H1 (cell line): ENCODE results near the gene DIP2C. TPM values are rescaled to one million over a fixed set of nuclear protein-coding genes. Genes with fewer than 3 reads are reported as not detected.

ENCODE experiments used
- CTCF ChIA-PET: fragments of 300-600 bp; sonication (Branson Sonifier 250); formaldehyde crosslinking; loops from one replicate; lab custom pipeline; 2021; ENCODE audit not compliant: partially characterized antibody; lab: Charles Lee
- POLR2A ChIA-PET: fragments of 300-600 bp; sonication (Branson Sonifier 250); formaldehyde crosslinking; loops from one replicate; lab custom pipeline; 2021; ENCODE audit warnings: inconsistent platforms; ENCODE audit not compliant: partially characterized antibody; lab: Charles Lee
- DNase-seq, 2 experiments: peaks; one replicate each; pipeline versions ENCODE4 v3.0.0 to v3.0.0-alpha.2; 2010 to 2022; ENCODE audit warnings: low spot score in 2 of 2, low read depth in 1 of 2, mixed read lengths in 1 of 2
- FAIRE-seq: peaks from 2 replicates; lab custom pipeline; 2011; peaks lifted over from hg19 to GRCh38; lab: Jason Lieb, UNC
- H2AFZ ChIP-seq: 2 replicates; pipeline ENCODE4 v1.8.1; 2012; ENCODE audit warnings: low read length, inconsistent platforms
- H2AK5ac ChIP-seq: 2 replicates; pipeline ENCODE4 v1.6.1; 2013; ENCODE audit warnings: low read depth, low read length
- H2BK120ac ChIP-seq: replicated peaks from 2 replicates; pipeline ENCODE3; 2013; ENCODE audit warnings: low read depth, low read length, inconsistent platforms
- H2BK12ac ChIP-seq: 2 replicates; pipeline ENCODE4 v1.6.1; 2013; ENCODE audit warnings: low read depth, low read length
- H2BK15ac ChIP-seq: 2 replicates; pipeline ENCODE4 v1.6.1; 2013; ENCODE audit warnings: low read length
- H2BK20ac ChIP-seq: 2 replicates; pipeline ENCODE4 v1.6.1; 2013; ENCODE audit warnings: low read length
- H2BK5ac ChIP-seq: 2 replicates; pipeline ENCODE4 v1.6.1; 2013; ENCODE audit warnings: low read depth, low read length
- H3K14ac ChIP-seq: 2 replicates; pipeline ENCODE4 v1.6.1; 2013; ENCODE audit warnings: inconsistent platforms; ENCODE audit not compliant: insufficient read length
- H3K18ac ChIP-seq: 2 replicates; pipeline ENCODE4 v1.6.1; 2013; ENCODE audit warnings: low read length; ENCODE audit errors: extremely low read depth
- H3K23ac ChIP-seq: 2 replicates; pipeline ENCODE4 v1.6.1; 2013; ENCODE audit warnings: inconsistent platforms; ENCODE audit not compliant: insufficient read length
- H3K23me2 ChIP-seq: 2 replicates; pipeline ENCODE4 v1.6.1; 2013; ENCODE audit warnings: low read depth, low read length
- H3K27ac ChIP-seq: 2 replicates; pipeline ENCODE4 v1.6.1; 2011; ENCODE audit warnings: low read depth, low read length, inconsistent platforms
- H3K27me3 ChIP-seq, 4 experiments: replicated peaks in 1 of 4; 1 replicate in 1 of 4; 2 replicates in 3 of 4; pipeline versions ENCODE4 v1.6.1 to v1.8.1; 2011 to 2013; ENCODE audit warnings: low read length in 3 of 4, mild to moderate bottlenecking in 3 of 4, inconsistent platforms in 2 of 4, mixed read lengths in 2 of 4, moderate library complexity in 1 of 4; ENCODE audit not compliant: control insufficient read depth in 3 of 4, insufficient read depth in 3 of 4; ENCODE audit errors: extremely low read depth in 1 of 4
- H3K36me3 ChIP-seq, 4 experiments: 2 replicates each; pipeline versions ENCODE4 v1.6.1 to v1.8.1; 2011 to 2013; ENCODE audit warnings: mild to moderate bottlenecking in 4 of 4, low read length in 3 of 4, moderate library complexity in 2 of 4, control low read depth in 1 of 4, inconsistent platforms in 1 of 4; ENCODE audit not compliant: insufficient read depth in 4 of 4, control insufficient read depth in 2 of 4
- H3K4ac ChIP-seq: replicated peaks from 2 replicates; pipeline ENCODE3; 2013; ENCODE audit warnings: low read length, low read depth, mixed read lengths, inconsistent platforms; ENCODE audit not compliant: insufficient read length
- H3K4me1 ChIP-seq, 4 experiments: replicated peaks in 1 of 4; 1 replicate in 1 of 4; 2 replicates in 3 of 4; pipeline versions ENCODE4 v1.6.1 to v1.8.1; 2011 to 2013; ENCODE audit warnings: low read length in 3 of 4, inconsistent platforms in 2 of 4, mixed read lengths in 1 of 4; ENCODE audit not compliant: insufficient read depth in 4 of 4, control insufficient read depth in 3 of 4
- H3K4me2 ChIP-seq, 2 experiments: 2 replicates each; pipeline versions ENCODE4 v1.6.1 to v1.8.1; 2011 to 2013; ENCODE audit warnings: low read depth in 2 of 2, low read length in 2 of 2, control low read depth in 1 of 2, inconsistent platforms in 1 of 2, mild to moderate bottlenecking in 1 of 2; ENCODE audit not compliant: insufficient read depth in 1 of 2
- H3K4me3 ChIP-seq, 4 experiments: fragments of 200-600, 300-600 bp in 1 of 4; sonication (generic), shearing (Covaris generic), sonication (Bioruptor Twin) in 1 of 4; 2 replicates each; pipeline versions ENCODE4 v1.5.1 to v1.8.1; 2011 to 2016; ENCODE audit warnings: low read length in 4 of 4, low read depth in 3 of 4, control low read depth in 2 of 4, inconsistent platforms in 2 of 4, mild to moderate bottlenecking in 2 of 4, mixed read lengths in 1 of 4, moderate library complexity in 1 of 4; ENCODE audit not compliant: insufficient read depth in 2 of 4; ENCODE audit errors: extremely low read depth in 1 of 4
- H3K56ac ChIP-seq: replicated peaks from 2 replicates; pipeline ENCODE3; 2013; ENCODE audit warnings: low read depth, mild to moderate bottlenecking, mixed read lengths, low read length, inconsistent platforms; ENCODE audit not compliant: insufficient read length
- H3K79me1 ChIP-seq: 2 replicates; pipeline ENCODE4 v1.6.1; 2013; ENCODE audit warnings: low read depth, low read length, control low read depth
- H3K79me2 ChIP-seq, 2 experiments: 2 replicates each; pipeline versions ENCODE4 v1.6.1 to v1.8.1; 2012 to 2013; ENCODE audit warnings: low read length in 2 of 2, mild to moderate bottlenecking in 2 of 2, inconsistent platforms in 1 of 2; ENCODE audit not compliant: insufficient read depth in 2 of 2, control insufficient read depth in 1 of 2
- H3K9ac ChIP-seq, 4 experiments: replicated peaks in 1 of 4; 1 replicate in 1 of 4; 2 replicates in 3 of 4; pipeline versions ENCODE4 v1.6.1 to v1.8.1; 2011 to 2013; ENCODE audit warnings: low read depth in 3 of 4, low read length in 3 of 4, control low read depth in 2 of 4, mild to moderate bottlenecking in 2 of 4, moderate library complexity in 2 of 4, inconsistent platforms in 1 of 4; ENCODE audit errors: extremely low read depth in 1 of 4
- H3K9me3 ChIP-seq, 2 experiments: 2 replicates each; pipeline versions ENCODE4 v1.6.1 to v1.8.1; 2012 to 2013; ENCODE audit warnings: mild to moderate bottlenecking in 2 of 2, moderate library complexity in 2 of 2, control low read depth in 1 of 2, inconsistent platforms in 1 of 2, low read depth in 1 of 2, low read length in 1 of 2, mixed read lengths in 1 of 2; ENCODE audit not compliant: insufficient read depth in 2 of 2
- H4K20me1 ChIP-seq, 2 experiments: replicated peaks in 1 of 2; 2 replicates each; pipeline versions ENCODE3 to v1.8.1; 2011 to 2013; ENCODE audit warnings: inconsistent platforms in 2 of 2, low read length in 2 of 2, mild to moderate bottlenecking in 1 of 2; ENCODE audit not compliant: insufficient read depth in 2 of 2, control insufficient read depth in 1 of 2
- H4K5ac ChIP-seq: 2 replicates; pipeline ENCODE4 v1.6.1; 2013; ENCODE audit warnings: low read length, low read depth, mixed read lengths, inconsistent platforms; ENCODE audit not compliant: insufficient read length
- H4K8ac ChIP-seq: 2 replicates; pipeline ENCODE4 v1.8.0; 2013; ENCODE audit warnings: mild to moderate bottlenecking, moderate library complexity, low read length, inconsistent platforms; ENCODE audit not compliant: insufficient read depth; ENCODE audit errors: extremely low read depth
- H4K91ac ChIP-seq: replicated peaks from 2 replicates; pipeline ENCODE3; 2013; ENCODE audit warnings: low read length, mixed read lengths, inconsistent platforms; ENCODE audit not compliant: insufficient read length
- EGR1 ChIP-seq: IDR thresholded peaks from 2 replicates; pipeline ENCODE4 v1.6.1; 2011; ENCODE audit warnings: low read depth, low read length, borderline replicate concordance
- RBBP5 ChIP-seq: IDR thresholded peaks from 2 replicates; pipeline ENCODE4 v1.7.1; 2012; ENCODE audit warnings: low read depth, mild to moderate bottlenecking, inconsistent platforms, low read length, moderate library complexity, borderline replicate concordance
- WGBS, 2 experiments: shearing (Covaris generic) in 1 of 2; methylation state at CpG; one replicate each; pipeline versions ENCODE4 v1.1.6 to v1.1.7; 2013 to 2015; ENCODE audit warnings: low lambda C conversion rate in 2 of 2, mixed read lengths in 2 of 2, inconsistent platforms in 1 of 2, low coverage in 1 of 2, missing lambda C conversion rate in 1 of 2; ENCODE audit not compliant: insufficient replicate concordance in 2 of 2, insufficient coverage in 1 of 2, insufficient read length in 1 of 2; ENCODE audit errors: extremely low coverage in 1 of 2, missing lambda C conversion rate in 1 of 2; 5-methylcytosine and 5-hydroxymethylcytosine counted together
- polyA plus RNA-seq, 7 experiments: library from polyadenylated mRNA; depleted of rRNA in 3 of 7; stranded (reverse) in 5 of 7; unstranded in 2 of 7; fragments of >200 nt in 5 of 7; fragments of 200-250 nt in 2 of 7; gene quantifications; 1 replicate in 5 of 7; 2 replicates in 1 of 7; 4 replicates in 1 of 7; pipeline versions ENCODE4 v1.2.1 to v1.2.3, GENCODE V29; 2011 to 2013; ENCODE audit warnings: missing spikeins in 2 of 7, mixed read lengths in 2 of 7
- total RNA-seq: library from RNA; stranded (reverse); fragmentation: NEBNext Ultra II Directional; extraction: Animal tissue kit (Norgen Biotek cat#: 25700); gene quantifications from 2 replicates; pipeline ENCODE4 v1.2.1, GENCODE V29; 2021

The DIP2C gene
- total and polyA plus RNA-seq, 2 of the 8 experiments (the other 6 are each of a cell fraction or from before 2014, with no cell fraction given), result 3.8 to 9.3 TPM

- Histone ChIP-seq H3K18ac (no peak overlapping the region), H3K4ac (no peak overlapping the region), H3K4me2 (no peak overlapping the region), H2AK5ac (no peak overlapping the region), H3K4me1 (no peaks in the 10 kb centered on the region; a peak in 1 of 7 replicates), H3K14ac (no peak overlapping the region), H3K79me1 (no peaks in the 10 kb centered on the region), H4K91ac (no peak overlapping the region), H3K56ac (no peak overlapping the region), H2BK20ac (no peak overlapping the region), H2BK120ac (no peak overlapping the region), H3K79me2 (no peaks in the 10 kb centered on the region), H4K5ac (no peak overlapping the region), H3K4me3 (no peak overlapping the region), H3K23ac (no peak overlapping the region), H2BK12ac (no peak overlapping the region), H3K36me3 (peaks cover 0 to 5% (median 2%) of the 10 kb centered on the region in 4 experiments; a peak in 5 of 8 replicates), H3K9me3 (no peaks in the 10 kb centered on the region; a peak in 1 of 4 replicates), H3K27me3 (no peaks in the 10 kb centered on the region), H2BK15ac (no peak overlapping the region), H4K20me1 (no peaks in the 10 kb centered on the region), H4K8ac (no peak overlapping the region), H2AFZ (no peak overlapping the region), H3K23me2 (no peaks in the 10 kb centered on the region; the same call in 1 of the 2 replicates), H2BK5ac (no peak overlapping the region), H3K27ac (no peak overlapping the region), H3K9ac (no peak overlapping the region)
- POLR2A ChIA-PET, result no interaction called here
- CTCF ChIA-PET, result interaction anchor here (0.6 kb wide), 1 partner anchor 1642 kb away, joined by 3 read pairs; no protein-coding TSS in a partner anchor
- TF ChIP-seq EGR1 (no peak), RBBP5 (no peak)
- 95% methylated on average over 23 of the region's 23 CpGs; no CpG with 5 or more reads in 1 of the 2 experiments for WGBS, 2 experiments
- DNase-seq (no peak), FAIRE-seq (no peak)
Observed at GRCh38 chr10:341081-341740, 348.3 kb downstream of the DIP2C start.
